ENCODE data around the gene IMMP1L. TPM values are rescaled to one million over a fixed set of nuclear protein-coding genes. Genes with fewer than 3 reads are reported as not detected.

The IMMP1L gene
- total and polyA plus RNA-seq, 4 experiments from 2014 or later: 16.3 to 47.6 (median 31.0) TPM

- POLR2A ChIA-PET (ENCODE audit: partially characterized antibody): no interaction called here
- Mint-ChIP-seq H3K4me3 (no peak overlapping the region), H3K36me3 (peaks cover 9 to 11% of the 10 kb centered on the region in 2 donors), H3K27ac (no peak overlapping the region), H3K9me3 (no peaks in the 10 kb centered on the region), H3K4me1 (peaks cover 0 to 2% (median 0%) of the 10 kb centered on the region in 4 donors), H3K27me3 (no peaks in the 10 kb centered on the region)
- H3K36me3 ChIP-seq (ENCODE audit: insufficient read depth, low read length): no peaks in the 10 kb centered on the region
- DNase-seq: no peak
- no peak overlapping the region for H3K4me3 ChIP-seq (ENCODE audit: low read length in 2 of 2)
- H3K27me3 ChIP-seq (ENCODE audit: insufficient read depth, low read length): no peaks in the 10 kb centered on the region
- no peaks in the 10 kb centered on the region for H3K9me3 ChIP-seq (ENCODE audit: control insufficient read depth in 1 of 2, low read length in 2 of 2)
- H3K4me1 ChIP-seq (ENCODE audit: insufficient read depth, low read length): no peaks in the 10 kb centered on the region
- intact Hi-C loops (cut with micrococcal nuclease): no loop called here
- CTCF ChIA-PET (ENCODE audit: partially characterized antibody): no interaction called here
- no peak overlapping the region for H3K27ac ChIP-seq (ENCODE audit: low read depth, low read length)
Observed at GRCh38 chr11:31421820-31422219, 87.6 kb downstream of the IMMP1L start.

GRCh38 chr11:31419669-31420068 is 89.8 kb downstream of the IMMP1L start:
- Histone ChIP-seq H3K27ac (ENCODE audit: low read depth, low read length) (no peak overlapping the region), H3K27me3 (ENCODE audit: insufficient read depth, low read length) (no peaks in the 10 kb centered on the region), H3K36me3 (ENCODE audit: insufficient read depth, low read length) (no peaks in the 10 kb centered on the region), H3K9me3 (ENCODE audit: control insufficient read depth in 1 of 2, low read length in 2 of 2) (no peaks in the 10 kb centered on the region), H3K4me1 (ENCODE audit: insufficient read depth, low read length) (no peaks in the 10 kb centered on the region), H3K4me3 (ENCODE audit: low read length in 2 of 2) (no peak overlapping the region)
- Mint-ChIP-seq H3K27ac (no peak overlapping the region), H3K4me3 (no peak overlapping the region), H3K9me3 (no peaks in the 10 kb centered on the region), H3K27me3 (no peaks in the 10 kb centered on the region), H3K4me1 (peaks cover 0 to 2% (median 0%) of the 10 kb centered on the region in 4 donors), H3K36me3 (peaks cover 9 to 11% of the 10 kb centered on the region in 2 donors)
- ChIA-PET CTCF (ENCODE audit: partially characterized antibody) (no interaction called here), POLR2A (ENCODE audit: partially characterized antibody) (no interaction called here)
- no peak for DNase-seq
- intact Hi-C loops (cut with micrococcal nuclease): no loop called here

GRCh38 chr11:31419138-31419537 is 90.3 kb downstream of the IMMP1L start:
- H3K27me3 ChIP-seq (ENCODE audit: insufficient read depth, low read length): no peaks in the 10 kb centered on the region
- Mint-ChIP-seq H3K27ac (no peak overlapping the region), H3K27me3 (no peaks in the 10 kb centered on the region), H3K9me3 (no peaks in the 10 kb centered on the region), H3K4me3 (no peak overlapping the region), H3K36me3 (peaks cover 9 to 15% of the 10 kb centered on the region in 2 donors), H3K4me1 (peaks cover 0 to 2% (median 0%) of the 10 kb centered on the region in 4 donors)
- H3K36me3 ChIP-seq (ENCODE audit: insufficient read depth, low read length): no peaks in the 10 kb centered on the region
- no peaks in the 10 kb centered on the region for H3K9me3 ChIP-seq (ENCODE audit: control insufficient read depth in 1 of 2, low read length in 2 of 2)
- ChIA-PET CTCF (ENCODE audit: partially characterized antibody) (no interaction called here), POLR2A (ENCODE audit: partially characterized antibody) (no interaction called here)
- H3K27ac ChIP-seq (ENCODE audit: low read depth, low read length): no peak overlapping the region
- H3K4me1 ChIP-seq (ENCODE audit: insufficient read depth, low read length): no peaks in the 10 kb centered on the region
- no peak for DNase-seq
- intact Hi-C loops (cut with micrococcal nuclease): no loop called here
- H3K4me3 ChIP-seq (ENCODE audit: low read length in 2 of 2): no peak overlapping the region

GRCh38 chr11:31417816-31418215 is 91.6 kb downstream of the IMMP1L start:
- Mint-ChIP-seq H3K4me3 (no peak overlapping the region), H3K27ac (no peak overlapping the region), H3K27me3 (no peaks in the 10 kb centered on the region), H3K9me3 (no peaks in the 10 kb centered on the region), H3K36me3 (peaks cover 9 to 14% of the 10 kb centered on the region in 2 donors), H3K4me1 (peaks cover 0 to 2% (median 0%) of the 10 kb centered on the region in 4 donors)
- CTCF ChIA-PET (ENCODE audit: partially characterized antibody): no interaction called here
- Histone ChIP-seq H3K27me3 (ENCODE audit: insufficient read depth, low read length) (no peaks in the 10 kb centered on the region), H3K4me3 (ENCODE audit: low read length in 2 of 2) (no peak overlapping the region), H3K4me1 (ENCODE audit: insufficient read depth, low read length) (no peaks in the 10 kb centered on the region), H3K9me3 (ENCODE audit: control insufficient read depth in 1 of 2, low read length in 2 of 2) (no peaks in the 10 kb centered on the region), H3K36me3 (ENCODE audit: insufficient read depth, low read length) (no peaks in the 10 kb centered on the region), H3K27ac (ENCODE audit: low read depth, low read length) (no peak overlapping the region)
- POLR2A ChIA-PET (ENCODE audit: partially characterized antibody): no interaction called here
- DNase-seq: no peak
- intact Hi-C loops (cut with micrococcal nuclease): no loop called here

GRCh38 chr11:31417357-31417756 is 92.1 kb downstream of the IMMP1L start:
- Mint-ChIP-seq H3K9me3 (no peaks in the 10 kb centered on the region), H3K4me3 (no peak overlapping the region), H3K27ac (no peak overlapping the region), H3K27me3 (no peaks in the 10 kb centered on the region), H3K36me3 (peaks cover 9 to 13% of the 10 kb centered on the region in 2 donors), H3K4me1 (peaks cover 0 to 2% (median 0%) of the 10 kb centered on the region in 4 donors)
- no peaks in the 10 kb centered on the region for H3K36me3 ChIP-seq (ENCODE audit: insufficient read depth, low read length)
- no peaks in the 10 kb centered on the region for H3K27me3 ChIP-seq (ENCODE audit: insufficient read depth, low read length)
- POLR2A ChIA-PET (ENCODE audit: partially characterized antibody): no interaction called here
- CTCF ChIA-PET (ENCODE audit: partially characterized antibody): no interaction called here
- intact Hi-C loops (cut with micrococcal nuclease): no loop called here
- no peak overlapping the region for H3K27ac ChIP-seq (ENCODE audit: low read depth, low read length)
- no peak for DNase-seq
- H3K4me3 ChIP-seq (ENCODE audit: low read length in 2 of 2): no peak overlapping the region
- no peaks in the 10 kb centered on the region for H3K4me1 ChIP-seq (ENCODE audit: insufficient read depth, low read length)
- no peaks in the 10 kb centered on the region for H3K9me3 ChIP-seq (ENCODE audit: control insufficient read depth in 1 of 2, low read length in 2 of 2)

- no peak overlapping the region for H3K27ac ChIP-seq (ENCODE audit: low read depth, low read length)
- H3K4me1 Mint-ChIP-seq: peaks cover 0 to 2% (median 0%) of the 10 kb centered on the region in 4 donors
- H3K9me3 Mint-ChIP-seq: peaks cover 0 to 7% (median 0%) of the 10 kb centered on the region in 8 donors
- CTCF ChIA-PET (ENCODE audit: partially characterized antibody): no interaction called here
- POLR2A ChIA-PET (ENCODE audit: partially characterized antibody): no interaction called here
- DNase-seq: no peak
- H3K36me3 ChIP-seq (ENCODE audit: insufficient read depth, low read length): no peaks in the 10 kb centered on the region
- H3K27me3 Mint-ChIP-seq: no peaks in the 10 kb centered on the region
- no peak overlapping the region for H3K27ac Mint-ChIP-seq
- H3K27me3 ChIP-seq (ENCODE audit: insufficient read depth, low read length): no peaks in the 10 kb centered on the region
- peaks cover 18 to 20% of the 10 kb centered on the region in 2 donors for H3K36me3 Mint-ChIP-seq
- H3K9me3 ChIP-seq (ENCODE audit: control insufficient read depth in 1 of 2, low read length in 2 of 2): no peaks in the 10 kb centered on the region
- intact Hi-C loops (cut with micrococcal nuclease): no loop called here
- no peak overlapping the region for H3K4me3 Mint-ChIP-seq
- H3K4me3 ChIP-seq (ENCODE audit: low read length in 2 of 2): no peak overlapping the region
- no peaks in the 10 kb centered on the region for H3K4me1 ChIP-seq (ENCODE audit: insufficient read depth, low read length)
Observed at GRCh38 chr11:31415435-31415834, 94.0 kb downstream of the IMMP1L start.

- Mint-ChIP-seq H3K27me3 (no peaks in the 10 kb centered on the region), H3K27ac (no peak overlapping the region), H3K4me3 (no peak overlapping the region), H3K4me1 (peaks cover 0 to 2% (median 0%) of the 10 kb centered on the region in 4 donors), H3K9me3 (peaks cover 0 to 7% (median 0%) of the 10 kb centered on the region in 8 donors), H3K36me3 (peaks cover 20 to 27% of the 10 kb centered on the region in 2 donors)
- intact Hi-C loops (cut with micrococcal nuclease): no loop called here
- POLR2A ChIA-PET (ENCODE audit: partially characterized antibody): no interaction called here
- no peaks in the 10 kb centered on the region for H3K4me1 ChIP-seq (ENCODE audit: insufficient read depth, low read length)
- no peak for DNase-seq
- no peaks in the 10 kb centered on the region for H3K27me3 ChIP-seq (ENCODE audit: insufficient read depth, low read length)
- H3K36me3 ChIP-seq (ENCODE audit: insufficient read depth, low read length): no peaks in the 10 kb centered on the region
- no peak overlapping the region for H3K4me3 ChIP-seq (ENCODE audit: low read length in 2 of 2)
- H3K9me3 ChIP-seq (ENCODE audit: control insufficient read depth in 1 of 2, low read length in 2 of 2): no peaks in the 10 kb centered on the region
- no peak overlapping the region for H3K27ac ChIP-seq (ENCODE audit: low read depth, low read length)
- CTCF ChIA-PET (ENCODE audit: partially characterized antibody): no interaction called here
Observed at GRCh38 chr11:31414338-31414737, 95.1 kb downstream of the IMMP1L start.

GRCh38 chr11:31412946-31413345 is 96.5 kb downstream of the IMMP1L start:
- no peak overlapping the region for H3K4me3 Mint-ChIP-seq
- CTCF ChIA-PET (ENCODE audit: partially characterized antibody): no interaction called here
- no peaks in the 10 kb centered on the region for H3K36me3 ChIP-seq (ENCODE audit: insufficient read depth, low read length)
- H3K27me3 ChIP-seq (ENCODE audit: insufficient read depth, low read length): no peaks in the 10 kb centered on the region
- H3K27ac ChIP-seq (ENCODE audit: low read depth, low read length): no peak overlapping the region
- peaks cover 0 to 7% (median 0%) of the 10 kb centered on the region in 8 donors for H3K9me3 Mint-ChIP-seq
- peaks cover 0 to 3% (median under 1%) of the 10 kb centered on the region in 4 donors for H3K4me1 Mint-ChIP-seq
- H3K27me3 Mint-ChIP-seq: no peaks in the 10 kb centered on the region
- POLR2A ChIA-PET (ENCODE audit: partially characterized antibody): no interaction called here
- no peak for DNase-seq
- intact Hi-C loops (cut with micrococcal nuclease): no loop called here
- H3K27ac Mint-ChIP-seq: no peak overlapping the region
- H3K4me3 ChIP-seq (ENCODE audit: low read length in 2 of 2): no peak overlapping the region
- peaks cover 27 to 33% of the 10 kb centered on the region in 2 donors for H3K36me3 Mint-ChIP-seq
- H3K9me3 ChIP-seq (ENCODE audit: control insufficient read depth in 1 of 2, low read length in 2 of 2): no peaks in the 10 kb centered on the region
- no peaks in the 10 kb centered on the region for H3K4me1 ChIP-seq (ENCODE audit: insufficient read depth, low read length)

All from CD4-positive, alpha-beta memory T cell (primary cell).